ENCODE results near the gene COP1.
"Not testable (repeated sequence)": the region's sequence is repeated elsewhere in the genome, so short reads cannot be mapped to it uniquely, and the experiment has no call there.

Gene COP1

GRCh38 chr1:176111835-176112234 is 95.3 kb downstream of the COP1 start:
- Mint-ChIP-seq H3K9me3 (no peaks in the 10 kb centered on the region), H3K27ac (no peak overlapping the region), H3K4me1 (peaks cover 17% of the 10 kb centered on the region), H3K36me3 (peaks cover 66% of the 10 kb centered on the region), H3K4me3 (no peak overlapping the region)
- ATAC-seq (no peak), DNase-seq (ENCODE audit: low spot score in 2 of 2) (no peak)

GRCh38 chr1:176110203-176110602 is 96.9 kb downstream of the COP1 start:
- Mint-ChIP-seq H3K9me3 (no peaks in the 10 kb centered on the region), H3K36me3 (peaks cover 63% of the 10 kb centered on the region), H3K4me1 (peaks cover 17% of the 10 kb centered on the region), H3K27ac (peak overlapping the region; percentile 16), H3K4me3 (no peak overlapping the region)
- DNase-seq (ENCODE audit: low spot score in 2 of 2): no peak
- ATAC-seq: no peak

GRCh38 chr1:176102768-176103350 is 104.2 kb downstream of the COP1 start:
- peaks cover 12% of the 10 kb centered on the region for H3K4me1 Mint-ChIP-seq
- H3K36me3 Mint-ChIP-seq: peaks cover 46% of the 10 kb centered on the region
- no peaks in the 10 kb centered on the region for H3K9me3 Mint-ChIP-seq
- DNase-seq (ENCODE audit: low spot score in 2 of 2) (no peak), ATAC-seq (peak; percentile 19)
- peak overlapping the region; percentile 29 for H3K27ac Mint-ChIP-seq
- no peak overlapping the region for H3K4me3 Mint-ChIP-seq

- Mint-ChIP-seq H3K4me3 (no peak overlapping the region), H3K36me3 (peaks cover 49% of the 10 kb centered on the region), H3K4me1 (peaks cover 12% of the 10 kb centered on the region), H3K27ac (peak overlapping the region; percentile 29), H3K9me3 (no peaks in the 10 kb centered on the region)
- ATAC-seq (no peak), DNase-seq (ENCODE audit: low spot score in 2 of 2) (no peak)
Observed at GRCh38 chr1:176101951-176102642, 105.0 kb downstream of the COP1 start.

GRCh38 chr1:176098560-176098959 is 108.5 kb downstream of the COP1 start:
- Mint-ChIP-seq H3K36me3 (peaks cover 47% of the 10 kb centered on the region), H3K27ac (no peak overlapping the region), H3K4me3 (no peak overlapping the region), H3K4me1 (peaks cover 18% of the 10 kb centered on the region), H3K9me3 (no peaks in the 10 kb centered on the region)
- DNase-seq (ENCODE audit: low spot score in 2 of 2) (no peak), ATAC-seq (no peak)

GRCh38 chr1:176096015-176096414 is 111.1 kb downstream of the COP1 start:
- no peak for DNase-seq (ENCODE audit: low spot score in 2 of 2)
- peak overlapping the region; percentile 34 for H3K27ac Mint-ChIP-seq
- ATAC-seq: no peak
- no peaks in the 10 kb centered on the region for H3K9me3 Mint-ChIP-seq
- peaks cover 7% of the 10 kb centered on the region for H3K4me1 Mint-ChIP-seq
- no peak overlapping the region for H3K4me3 Mint-ChIP-seq
- H3K36me3 Mint-ChIP-seq: peaks cover 44% of the 10 kb centered on the region

- H3K9me3 Mint-ChIP-seq: no peaks in the 10 kb centered on the region
- no peak overlapping the region for H3K27ac Mint-ChIP-seq
- ATAC-seq (no peak), DNase-seq (ENCODE audit: low spot score in 2 of 2) (no peak)
- peaks cover 10% of the 10 kb centered on the region for H3K4me1 Mint-ChIP-seq
- no peak overlapping the region for H3K4me3 Mint-ChIP-seq
- H3K36me3 Mint-ChIP-seq: peaks cover 25% of the 10 kb centered on the region
Observed at GRCh38 chr1:176090766-176091165, 116.3 kb downstream of the COP1 start.

GRCh38 chr1:176087746-176088145 is 119.3 kb downstream of the COP1 start:
- not testable (repeated sequence) for ATAC-seq; DNase-seq (ENCODE audit: low spot score in 2 of 2); H3K4me3 Mint-ChIP-seq; H3K27ac Mint-ChIP-seq; H3K9me3 Mint-ChIP-seq
- H3K36me3 Mint-ChIP-seq: peaks cover 31% of the 10 kb centered on the region
- H3K4me1 Mint-ChIP-seq: peaks cover 10% of the 10 kb centered on the region

GRCh38 chr1:176073524-176074157 is 133.4 kb downstream of the COP1 start:
- no peak for DNase-seq (ENCODE audit: low spot score in 2 of 2)

GRCh38 chr1:176068901-176069300 is 138.2 kb downstream of the COP1 start:
- peaks cover 4% of the 10 kb centered on the region for H3K4me1 Mint-ChIP-seq
- ATAC-seq (no peak), DNase-seq (ENCODE audit: low spot score in 2 of 2) (no peak)
- H3K36me3 Mint-ChIP-seq: peaks cover 24% of the 10 kb centered on the region
- no peak overlapping the region for H3K4me3 Mint-ChIP-seq
- H3K9me3 Mint-ChIP-seq: no peaks in the 10 kb centered on the region
- H3K27ac Mint-ChIP-seq: peak overlapping the region; percentile 27

More at GRCh38 chr1:176073524-176074157, 133.4 kb downstream of the COP1 start:
- Mint-ChIP-seq H3K9me3 (peaks cover 10% of the 10 kb centered on the region), H3K4me3 (no peak overlapping the region), H3K36me3 (peaks cover 44% of the 10 kb centered on the region), H3K4me1 (peaks cover 4% of the 10 kb centered on the region), H3K27ac (no peak overlapping the region)
- peak; percentile 32 for ATAC-seq

GRCh38 chr1:176068256-176068655 is 138.8 kb downstream of the COP1 start:
- H3K4me3 Mint-ChIP-seq: no peak overlapping the region
- no peak overlapping the region for H3K27ac Mint-ChIP-seq
- peaks cover 22% of the 10 kb centered on the region for H3K36me3 Mint-ChIP-seq

GRCh38 chr1:176066709-176067108 is 140.4 kb downstream of the COP1 start:
- H3K4me3 Mint-ChIP-seq: no peak overlapping the region
- no peak overlapping the region for H3K27ac Mint-ChIP-seq
- DNase-seq (ENCODE audit: low spot score in 2 of 2) (no peak), ATAC-seq (no peak)
- H3K4me1 Mint-ChIP-seq: peaks cover 4% of the 10 kb centered on the region
- H3K36me3 Mint-ChIP-seq: peaks cover 28% of the 10 kb centered on the region
- no peaks in the 10 kb centered on the region for H3K9me3 Mint-ChIP-seq

More at GRCh38 chr1:176068256-176068655, 138.8 kb downstream of the COP1 start:
- Mint-ChIP-seq H3K4me1 (peaks cover 4% of the 10 kb centered on the region), H3K9me3 (no peaks in the 10 kb centered on the region)
- no peak for ATAC-seq
- DNase-seq (ENCODE audit: low spot score in 2 of 2): no peak

GRCh38 chr1:176058686-176059085 is 148.4 kb downstream of the COP1 start:
- DNase-seq (ENCODE audit: low spot score in 2 of 2) (no peak), ATAC-seq (no peak)
- Mint-ChIP-seq H3K9me3 (no peaks in the 10 kb centered on the region), H3K27ac (no peak overlapping the region), H3K4me1 (no peaks in the 10 kb centered on the region), H3K4me3 (no peak overlapping the region), H3K36me3 (peaks cover 6% of the 10 kb centered on the region)

GRCh38 chr1:176056312-176056711 is 150.8 kb downstream of the COP1 start:
- no peaks in the 10 kb centered on the region for H3K36me3 Mint-ChIP-seq
- H3K27ac Mint-ChIP-seq: no peak overlapping the region
- DNase-seq (ENCODE audit: low spot score in 2 of 2): no peak
- no peak overlapping the region for H3K4me3 Mint-ChIP-seq
- no peaks in the 10 kb centered on the region for H3K9me3 Mint-ChIP-seq
- ATAC-seq: no peak
- H3K4me1 Mint-ChIP-seq: no peaks in the 10 kb centered on the region

GRCh38 chr1:176055398-176055797 is 151.7 kb downstream of the COP1 start:
- no peaks in the 10 kb centered on the region for H3K36me3 Mint-ChIP-seq
- no peak for ATAC-seq
- no peak overlapping the region for H3K4me3 Mint-ChIP-seq
- H3K27ac Mint-ChIP-seq: no peak overlapping the region
- no peak for DNase-seq (ENCODE audit: low spot score in 2 of 2)
- no peaks in the 10 kb centered on the region for H3K9me3 Mint-ChIP-seq
- no peaks in the 10 kb centered on the region for H3K4me1 Mint-ChIP-seq

All from stimulated activated effector memory CD8-positive, alpha-beta T cell treated with anti-CD3 and anti-CD28 coated beads, Interleukin-12 subunit alpha, Interleukin-12 subunit beta, amount 100 ng/mL, for 72 hours (primary cell).